DND-41 (cell line): ENCODE measurements around the gene NSD1.

Experiments
- ATAC-seq: fragments of 200-7000 bp; cut with Tn5 transposase; 3 replicates; pipeline ENCODE4 v1.9.1; 2021; ENCODE audit warnings: low read depth; ENCODE audit not compliant: insufficient read depth
- DNase-seq: peaks from one replicate; pipeline ENCODE4 v3.0.0-alpha.2; 2020
- H2AFZ ChIP-seq: 2 replicates; pipeline ENCODE4 v1.6.0; 2012; ENCODE audit warnings: low read depth, low read length
- H3K27ac ChIP-seq: 2 replicates; pipeline ENCODE4 v1.5.1; 2012; ENCODE audit warnings: low read length, inconsistent platforms
- H3K27me3 ChIP-seq: fragments of 200-600 bp; sonication (generic); 2 replicates; pipeline ENCODE4 v1.6.0; 2012; ENCODE audit warnings: low read length, mild to moderate bottlenecking, inconsistent platforms; ENCODE audit not compliant: insufficient read depth, poor library complexity
- H3K36me3 ChIP-seq: 2 replicates; pipeline ENCODE4 v1.5.1; 2012; ENCODE audit warnings: low read length, inconsistent platforms; ENCODE audit not compliant: insufficient read depth
- H3K4me1 ChIP-seq: 2 replicates; pipeline ENCODE4 v1.5.1; 2012; ENCODE audit warnings: mild to moderate bottlenecking, low read length; ENCODE audit not compliant: insufficient read depth
- H3K4me2 ChIP-seq: 2 replicates; pipeline ENCODE4 v1.6.0; 2012; ENCODE audit warnings: mild to moderate bottlenecking, moderate library complexity, low read length, inconsistent platforms; ENCODE audit not compliant: insufficient read depth
- H3K4me3 ChIP-seq, 2 experiments: fragments of 200-600 bp in 1 of 2; shearing (Covaris generic) in 1 of 2; 2 replicates each; pipeline ENCODE4 v1.5.1; 2012 to 2016; ENCODE audit warnings: inconsistent platforms in 2 of 2, low read length in 2 of 2, mild to moderate bottlenecking in 2 of 2, low read depth in 1 of 2, moderate library complexity in 1 of 2
- H3K79me2 ChIP-seq: 2 replicates; pipeline ENCODE4 v1.6.0; 2012; ENCODE audit warnings: low read length, inconsistent platforms; ENCODE audit not compliant: insufficient read depth
- H3K9ac ChIP-seq: 2 replicates; pipeline ENCODE4 v1.6.0; 2012; ENCODE audit warnings: low read depth, mild to moderate bottlenecking, inconsistent platforms, low read length, moderate library complexity
- H3K9me3 ChIP-seq: 2 replicates; pipeline ENCODE4 v1.5.1; 2012; ENCODE audit warnings: low read length, moderate library complexity, mild to moderate bottlenecking, inconsistent platforms; ENCODE audit not compliant: insufficient read depth, severe bottlenecking
- H4K20me1 ChIP-seq: 2 replicates; pipeline ENCODE4 v1.6.0; 2012; ENCODE audit warnings: low read length; ENCODE audit not compliant: insufficient read depth
- CTCF ChIP-seq: IDR thresholded peaks from 2 replicates; pipeline ENCODE4 v1.5.1; 2012; ENCODE audit warnings: borderline replicate concordance, low read length, moderate library complexity, mild to moderate bottlenecking; ENCODE audit not compliant: poor library complexity, severe bottlenecking; ENCODE audit errors: extremely low read depth
- EZH2 ChIP-seq: IDR thresholded peaks from 3 replicates; pipeline ENCODE4 v1.6.1; 2012; ENCODE audit warnings: borderline replicate concordance, low read depth, mild to moderate bottlenecking, moderate library complexity, low read length, inconsistent platforms; ENCODE audit not compliant: severe bottlenecking

NSD1 gene

GRCh38 chr5:177099422-177100093 is 34.0 kb upstream of the NSD1 start:
- no peaks in the 10 kb centered on the region for H3K79me2 ChIP-seq
- no peaks in the 10 kb centered on the region for H3K36me3 ChIP-seq
- H3K4me1 ChIP-seq = no peaks in the 10 kb centered on the region
- no peaks in the 10 kb centered on the region; the same call in 1 of the 2 replicates for H4K20me1 ChIP-seq
- ATAC-seq = peak; percentile 56; the same call in 2 of the 3 replicates
- no peak overlapping the region for H3K9ac ChIP-seq
- H3K9me3 ChIP-seq = no peaks in the 10 kb centered on the region
- no peak overlapping the region for H2AFZ ChIP-seq
- peak; percentile 10 for DNase-seq
- no peak for TF ChIP-seq EZH2
- no peak for TF ChIP-seq CTCF
- H3K4me2 ChIP-seq = no peak overlapping the region
- no peak overlapping the region for H3K27ac ChIP-seq
- peaks cover 7% of the 10 kb centered on the region for H3K27me3 ChIP-seq
- H3K4me3 ChIP-seq = no peak overlapping the region

GRCh38 chr5:177100714-177101121 is 32.9 kb upstream of the NSD1 start:
- Histone ChIP-seq H4K20me1 (no peaks in the 10 kb centered on the region; the same call in 1 of the 2 replicates), H3K4me2 (no peak overlapping the region), H3K9ac (no peak overlapping the region), H2AFZ (no peak overlapping the region), H3K9me3 (no peaks in the 10 kb centered on the region), H3K27ac (no peak overlapping the region), H3K36me3 (no peaks in the 10 kb centered on the region), H3K4me1 (no peaks in the 10 kb centered on the region), H3K79me2 (no peaks in the 10 kb centered on the region), H3K27me3 (peaks cover 7% of the 10 kb centered on the region), H3K4me3 (no peak overlapping the region)
- ATAC-seq (no peak), DNase-seq (no peak)
- TF ChIP-seq EZH2 (no peak), CTCF (no peak)

- Histone ChIP-seq H2AFZ (no peak overlapping the region), H3K4me3 (no peak overlapping the region), H3K9ac (no peak overlapping the region), H4K20me1 (no peaks in the 10 kb centered on the region; the same call in 1 of the 2 replicates), H3K27ac (no peak overlapping the region), H3K4me1 (no peaks in the 10 kb centered on the region), H3K27me3 (peaks cover 5% of the 10 kb centered on the region), H3K4me2 (no peak overlapping the region), H3K36me3 (no peaks in the 10 kb centered on the region), H3K9me3 (no peaks in the 10 kb centered on the region), H3K79me2 (no peaks in the 10 kb centered on the region)
- ATAC-seq (no peak), DNase-seq (no peak)
- TF ChIP-seq CTCF (no peak), EZH2 (no peak)
These were observed 29.9 kb upstream of the NSD1 start for GRCh38 chr5:177103523-177104253.
